Stimulated activated naive CD8-positive, alpha-beta T cell treated with anti-CD3 and anti-CD28 coated beads, Interleukin-15, amount 100 ng/mL, for 72 hours (primary cell): ENCODE measurements around the gene LPAR2.
A peak's percentile ranks its signal among the peaks of the same experiment; 100 is the strongest.

Source experiments
- ATAC-seq: fragments of 150-1000 bp; cut with Tn5 transposase; 2 replicates; pipeline ENCODE4 v1.10.0; 2021; ENCODE audit warnings: mild to moderate bottlenecking, moderate library complexity
- DNase-seq, 2 donors: peaks; one replicate each; pipeline ENCODE4 v3.0.0; 2021 to 2022
- H3K27ac Mint-ChIP-seq, 2 donors: one replicate each; pipeline ENCODE4 v1.8.0; 2022; ENCODE audit warnings: mild to moderate bottlenecking in 2 of 2, mixed read lengths in 2 of 2, moderate library complexity in 2 of 2
- H3K27me3 Mint-ChIP-seq: one replicate; pipeline ENCODE4 v1.8.0; 2022; ENCODE audit warnings: mixed read lengths
- H3K4me1 Mint-ChIP-seq: one replicate; pipeline ENCODE4 v1.8.0; 2022; ENCODE audit warnings: mild to moderate bottlenecking, mixed read lengths
- H3K4me3 Mint-ChIP-seq, 2 donors: one replicate each; pipeline ENCODE4 v1.8.0; 2022; ENCODE audit warnings: mild to moderate bottlenecking in 2 of 2, mixed read lengths in 2 of 2, moderate library complexity in 1 of 2
- H3K9me3 Mint-ChIP-seq, 2 donors: one replicate each; pipeline ENCODE4 v1.8.0; 2022; ENCODE audit warnings: mixed read lengths in 2 of 2

Gene LPAR2

GRCh38 chr19:19575411-19575810 is 52.6 kb downstream of the LPAR2 start:
- no peak overlapping the region for H3K4me3 Mint-ChIP-seq
- H3K27me3 Mint-ChIP-seq: no peaks in the 10 kb centered on the region
- ATAC-seq (no peak), DNase-seq (no peak)
- H3K4me1 Mint-ChIP-seq: peaks cover 14% of the 10 kb centered on the region
- H3K9me3 Mint-ChIP-seq: no peaks in the 10 kb centered on the region
- peak overlapping the region; percentile 20 to 89 for H3K27ac Mint-ChIP-seq
